Stomach (tissue), 9 donors: ENCODE data around the gene RFFL. TPM values are rescaled to one million over a fixed set of nuclear protein-coding genes. Genes with fewer than 3 reads are reported as not detected.

ENCODE experiments used
- DNase-seq, 2 donors: peaks; one replicate each; pipeline versions ENCODE4 v3.0.0 to v3.0.0-alpha.2; 2013 to 2019
- H3K27ac ChIP-seq, 5 donors: fragments of 200-600 bp in 4 of 5; sonication (generic) in 4 of 5; one replicate each; pipeline ENCODE4 v1.5.1; 2013 to 2019; ENCODE audit warnings: mild to moderate bottlenecking in 1 of 5, moderate library complexity in 1 of 5
- H3K27me3 ChIP-seq, 3 donors: fragments of 200-600 bp; sonication (generic); one replicate each; pipeline ENCODE4 v1.5.1; 2017 to 2019; ENCODE audit warnings: mixed run types in 1 of 3
- H3K36me3 ChIP-seq, 4 donors: fragments of 200-600 bp; sonication (generic); 1 replicate in 3 of 4; 2 replicates in 1 of 4; pipeline ENCODE4 v1.5.1; 2016 to 2019
- H3K4me1 ChIP-seq, 4 donors: fragments of 200-600 bp; sonication (generic); one replicate each; pipeline ENCODE4 v1.5.1; 2016 to 2019
- H3K4me3 ChIP-seq, 4 donors: fragments of 200-600 bp; sonication (generic) in 3 of 4; one replicate each; pipeline ENCODE4 v1.5.1; 2016 to 2019; ENCODE audit warnings: mild to moderate bottlenecking in 1 of 4
- H3K9me3 ChIP-seq, 4 donors: fragments of 200-600 bp; sonication (generic); one replicate each; pipeline ENCODE4 v1.5.1; 2016 to 2019
- CTCF ChIP-seq, 7 experiments: fragments of 450-650 bp in 4 of 7; fragments of 200-600 bp in 3 of 7; sonication (generic) in 3 of 7; IDR thresholded peaks; one replicate each; pipeline ENCODE4 v1.5.1; 2016 to 2019; ENCODE audit warnings: antibody characterized with exemption in 7 of 7, control low read depth in 2 of 7, mild to moderate bottlenecking in 1 of 7
- EP300 ChIP-seq: sonication (generic); formaldehyde crosslinking; IDR thresholded peaks from one replicate; pipeline ENCODE4 v1.6.1; 2017; ENCODE audit warnings: antibody characterized with exemption
- POLR2A ChIP-seq, 4 donors: fragments of 450-650 bp; IDR thresholded peaks; one replicate each; pipeline ENCODE4 v1.6.1; 2016; ENCODE audit warnings: antibody characterized with exemption in 4 of 4, control low read depth in 2 of 4, mild to moderate bottlenecking in 1 of 4, moderate library complexity in 1 of 4
- POLR2AphosphoS5 ChIP-seq, 3 donors: sonication (generic); formaldehyde crosslinking; IDR thresholded peaks; one replicate each; pipeline ENCODE4 v1.6.1; 2016; ENCODE audit warnings: antibody characterized with exemption in 3 of 3
- WGBS, 5 donors: extraction: QIAGEN DNeasy Blood & Tissue Kit in 3 of 5; methylation state at CpG; one replicate each; pipeline versions ENCODE4 v1.1.5 to v1.1.7; 2013 to 2018; 5-methylcytosine and 5-hydroxymethylcytosine counted together
- intact Hi-C: fragments of 100-400 bp; cut with DNase I; formaldehyde crosslinking; loops from one replicate; pipeline ENCODE4 v1.15.1; 2023; ENCODE audit warnings: low total_unique reads
- polyA plus RNA-seq, 3 donors: library from polyadenylated mRNA; stranded (reverse); fragments of 200-250 nt; gene quantifications; one replicate each; pipeline ENCODE4 v1.2.3, GENCODE V29; 2013
- total RNA-seq, 5 donors: library from RNA; depleted of rRNA; stranded (reverse); fragments of >200 nt; gene quantifications; one replicate each; pipeline versions ENCODE4 v1.1.0 to v1.2.3, GENCODE V29; 2014 to 2016
- donor health status: healthy with polysubstance abuse.
- donor health status: Bipolar disorder and iron deficiency.
- donor health status: healthy.

The RFFL gene
- total and polyA plus RNA-seq, 8 donors, result 6.2 to 31.0 (median 13.1) TPM

DNA sequence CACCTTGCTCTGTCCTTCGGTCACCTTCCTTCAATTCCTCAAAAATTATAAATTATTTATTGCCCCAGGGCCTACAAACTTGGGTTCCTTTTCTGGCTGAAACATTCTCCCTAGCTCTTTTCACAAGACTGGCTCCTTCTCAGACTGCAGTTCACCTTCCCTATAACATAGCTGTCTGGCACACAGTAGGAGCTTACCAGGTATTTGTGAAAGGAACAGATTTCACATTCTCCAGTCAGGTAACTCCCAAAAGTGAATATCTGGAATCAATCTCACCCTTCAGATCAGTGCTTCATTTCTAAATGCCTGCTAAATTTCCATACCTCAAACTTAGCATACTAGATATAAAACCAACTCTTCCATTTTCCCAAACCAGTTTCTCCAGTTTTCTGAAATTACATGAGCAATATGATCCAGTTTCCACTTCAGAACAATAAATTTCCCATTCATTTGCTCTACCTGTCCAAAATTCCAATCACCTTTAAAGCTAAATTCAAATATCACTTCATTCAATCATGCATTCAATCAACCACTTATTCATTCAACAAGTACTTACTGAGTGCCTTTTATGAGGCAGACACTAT is 6.1 kb downstream of the RFFL start:
- Histone ChIP-seq H3K4me1 (peaks cover 0 to 34% (median 6%) of the 10 kb centered on the region in 4 donors), H3K4me3 (no peak overlapping the region), H3K27me3 (no peaks in the 10 kb centered on the region), H3K36me3 (peaks cover 0 to 12% (median 4%) of the 10 kb centered on the region in 4 donors), H3K9me3 (no peaks in the 10 kb centered on the region), H3K27ac (no peak overlapping the region)
- DNase-seq, result peak in 1 of 2 donors; percentile 60
- intact Hi-C loops, result no loop called here
- TF ChIP-seq CTCF (IDR thresholded peaks at IDR 0.05), result no peak
- no peak for TF ChIP-seq POLR2A (IDR thresholded peaks at IDR 0.05)
- TF ChIP-seq EP300, result no peak
- no peak for TF ChIP-seq POLR2AphosphoS5 (IDR thresholded peaks at IDR 0.05)
- 91 to 100% (median 100%) methylated on average over 1 of the region's 1 CpG for WGBS, 5 donors

- H3K27ac ChIP-seq, result no peak overlapping the region
- no peak for DNase-seq
- 81 to 94% (median 87%) methylated on average over 3 of the region's 3 CpGs for WGBS, 5 donors
- peaks cover 0 to 5% (median 0%) of the 10 kb centered on the region in 4 donors for H3K36me3 ChIP-seq
- no peak overlapping the region for H3K4me3 ChIP-seq
- no peaks in the 10 kb centered on the region for H3K9me3 ChIP-seq
- no peaks in the 10 kb centered on the region for H3K27me3 ChIP-seq
- H3K4me1 ChIP-seq, result peaks cover 13 to 39% (median 18%) of the 10 kb centered on the region in 4 donors
- TF ChIP-seq POLR2A (IDR thresholded peaks at IDR 0.05), result no peak
- TF ChIP-seq CTCF (IDR thresholded peaks at IDR 0.05), result no peak
- TF ChIP-seq POLR2AphosphoS5 (IDR thresholded peaks at IDR 0.05), result no peak
- no peak for TF ChIP-seq EP300
- intact Hi-C loops, result no loop called here
Observed at GRCh38 chr17:35056013-35056412, 7.5 kb downstream of the RFFL start.

DNA sequence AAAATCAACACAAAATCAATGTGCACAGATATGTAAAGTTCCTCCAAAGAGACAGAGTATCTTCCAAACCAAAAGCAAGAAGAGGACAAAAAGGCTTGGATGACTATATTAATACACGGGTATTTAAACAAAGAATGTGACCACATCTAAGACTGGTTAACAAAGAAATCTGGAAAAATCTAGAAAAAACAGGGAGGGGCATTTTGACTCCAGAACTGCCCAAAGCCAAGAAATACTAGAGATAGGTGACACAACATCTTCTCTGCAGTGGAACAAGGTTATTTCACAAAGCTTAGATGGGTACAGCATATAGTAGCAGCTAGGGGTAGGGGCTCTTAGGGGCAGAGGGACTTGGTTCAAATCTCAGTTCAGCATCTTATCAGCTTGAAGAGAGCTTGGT is 10.3 kb downstream of the RFFL start:
- H3K27me3 ChIP-seq, result no peaks in the 10 kb centered on the region
- no peaks in the 10 kb centered on the region for H3K9me3 ChIP-seq
- no peak for DNase-seq
- TF ChIP-seq CTCF (IDR thresholded peaks at IDR 0.05), result no peak
- no peak for TF ChIP-seq EP300
- TF ChIP-seq POLR2A (IDR thresholded peaks at IDR 0.05), result no peak
- TF ChIP-seq POLR2AphosphoS5 (IDR thresholded peaks at IDR 0.05), result no peak
- intact Hi-C loops, result no loop called here
- H3K4me3 ChIP-seq, result no peak overlapping the region
- peaks cover 18 to 55% (median 39%) of the 10 kb centered on the region in 4 donors for H3K4me1 ChIP-seq
- no peaks in the 10 kb centered on the region for H3K36me3 ChIP-seq
- WGBS, 5 donors, result 61 to 80% (median 73%) methylated on average over 1 of the region's 1 CpG
- no peak overlapping the region for H3K27ac ChIP-seq

DNA sequence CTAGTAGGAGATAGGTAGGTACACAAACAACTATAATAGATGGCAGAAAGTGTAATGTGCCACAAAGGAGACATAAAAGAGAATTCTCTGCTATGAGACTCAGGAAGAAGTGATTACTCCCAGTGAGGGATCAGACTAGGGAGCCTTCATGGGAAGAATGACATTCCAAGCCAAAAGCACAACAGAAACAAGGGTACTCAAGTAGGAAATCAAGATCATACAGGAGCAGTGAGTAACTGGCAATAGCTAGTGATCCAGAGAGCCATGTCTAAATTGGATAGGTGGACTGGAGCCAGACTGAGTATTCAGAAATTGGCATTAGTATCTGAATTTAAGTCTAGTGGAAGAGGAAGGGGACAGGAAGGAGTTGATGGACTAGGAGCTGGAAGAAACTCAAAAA is 10.7 kb downstream of the RFFL start:
- intact Hi-C loops, result no loop called here
- Histone ChIP-seq H3K27ac (peak overlapping the region in 3 of 5 donors; percentile 57 to 79 (median 62)), H3K27me3 (no peaks in the 10 kb centered on the region), H3K9me3 (no peaks in the 10 kb centered on the region), H3K4me1 (peaks cover 18 to 55% (median 39%) of the 10 kb centered on the region in 4 donors), H3K4me3 (no peak overlapping the region), H3K36me3 (no peaks in the 10 kb centered on the region)
- no peak for TF ChIP-seq POLR2A (IDR thresholded peaks at IDR 0.05)
- TF ChIP-seq EP300, result no peak
- no peak for TF ChIP-seq POLR2AphosphoS5 (IDR thresholded peaks at IDR 0.05)
- no peak for TF ChIP-seq CTCF (IDR thresholded peaks at IDR 0.05)
- DNase-seq, result no peak
